HFFc6 (cell line): ENCODE data around the gene PRKCD. TPM values are rescaled to one million over a fixed set of nuclear protein-coding genes. Genes with fewer than 3 reads are reported as not detected.

ENCODE experiments used
- DNase-seq: peaks from one replicate; pipeline ENCODE4 v3.0.0-alpha.2; 2018
- H3K27ac Mint-ChIP-seq: 2 replicates; pipeline ENCODE4 v1.8.0; 2020; ENCODE audit warnings: mild to moderate bottlenecking, mixed read lengths
- H3K27me3 Mint-ChIP-seq: 2 replicates; pipeline ENCODE4 v1.8.0; 2021; ENCODE audit warnings: mild to moderate bottlenecking, moderate library complexity, mixed read lengths; ENCODE audit not compliant: insufficient read depth
- H3K36me3 Mint-ChIP-seq: 2 replicates; pipeline ENCODE4 v1.8.0; 2021; ENCODE audit warnings: low read depth, mixed read lengths
- H3K4me1 Mint-ChIP-seq: 2 replicates; pipeline ENCODE4 v1.8.0; 2020; ENCODE audit warnings: low read depth, mixed read lengths
- H3K4me3 Mint-ChIP-seq: 2 replicates; pipeline ENCODE4 v1.8.0; 2020; ENCODE audit warnings: mild to moderate bottlenecking, moderate library complexity, mixed read lengths
- H3K9me3 Mint-ChIP-seq: 2 replicates; pipeline ENCODE4 v1.8.0; 2020; ENCODE audit warnings: mild to moderate bottlenecking, mixed read lengths
- total RNA-seq, 6 experiments: library from RNA; stranded (reverse); fragmentation: NEBNext Ultra II Directional; extraction: Animal tissue kit (Norgen Biotek cat#: 25700); gene quantifications; 2 replicates in 1 of 6; 3 replicates in 5 of 6; pipeline ENCODE4 v1.2.3, GENCODE V29; 2021
- TF ChIP-seq, protein P1 (sequence below): fragments of 200-600 bp; sonication (generic); IDR thresholded peaks from 2 replicates; pipeline ENCODE4 v1.5.0; 2021; ENCODE audit warnings: antibody characterized with exemption, mild to moderate bottlenecking

Gene PRKCD
- total RNA-seq, 6 experiments from 2014 or later, result 15.5 to 21.9 (median 20.0) TPM

DNA sequence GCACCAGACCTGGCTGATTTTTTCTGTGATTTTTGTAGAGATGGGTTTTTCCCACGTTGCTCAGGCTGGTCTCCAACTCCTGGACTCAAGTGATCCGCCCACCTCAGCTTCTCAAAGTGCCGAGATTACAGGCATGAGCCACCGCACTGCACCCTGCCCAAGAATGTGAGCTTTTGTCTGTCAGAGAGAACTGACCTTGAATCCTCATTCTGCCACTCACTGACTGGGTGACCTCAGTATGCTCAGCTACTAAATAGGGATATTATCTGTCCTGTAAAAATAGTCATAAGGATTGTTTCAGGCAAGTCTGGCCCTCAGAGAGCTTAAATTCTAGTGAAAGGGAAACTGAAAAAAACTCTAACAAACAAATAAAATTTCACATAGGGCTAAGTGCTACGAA, 28.7 kb upstream of the PRKCD start:
- Mint-ChIP-seq H3K9me3 (no peaks in the 10 kb centered on the region), H3K27me3 (peaks cover 2% of the 10 kb centered on the region; the same call in 1 of the 2 replicates), H3K36me3 (no peaks in the 10 kb centered on the region), H3K4me1 (peaks cover 28% of the 10 kb centered on the region), H3K27ac (no peak overlapping the region), H3K4me3 (no peak overlapping the region)
- no peak for DNase-seq
- TF ChIP-seq, protein P1, sequence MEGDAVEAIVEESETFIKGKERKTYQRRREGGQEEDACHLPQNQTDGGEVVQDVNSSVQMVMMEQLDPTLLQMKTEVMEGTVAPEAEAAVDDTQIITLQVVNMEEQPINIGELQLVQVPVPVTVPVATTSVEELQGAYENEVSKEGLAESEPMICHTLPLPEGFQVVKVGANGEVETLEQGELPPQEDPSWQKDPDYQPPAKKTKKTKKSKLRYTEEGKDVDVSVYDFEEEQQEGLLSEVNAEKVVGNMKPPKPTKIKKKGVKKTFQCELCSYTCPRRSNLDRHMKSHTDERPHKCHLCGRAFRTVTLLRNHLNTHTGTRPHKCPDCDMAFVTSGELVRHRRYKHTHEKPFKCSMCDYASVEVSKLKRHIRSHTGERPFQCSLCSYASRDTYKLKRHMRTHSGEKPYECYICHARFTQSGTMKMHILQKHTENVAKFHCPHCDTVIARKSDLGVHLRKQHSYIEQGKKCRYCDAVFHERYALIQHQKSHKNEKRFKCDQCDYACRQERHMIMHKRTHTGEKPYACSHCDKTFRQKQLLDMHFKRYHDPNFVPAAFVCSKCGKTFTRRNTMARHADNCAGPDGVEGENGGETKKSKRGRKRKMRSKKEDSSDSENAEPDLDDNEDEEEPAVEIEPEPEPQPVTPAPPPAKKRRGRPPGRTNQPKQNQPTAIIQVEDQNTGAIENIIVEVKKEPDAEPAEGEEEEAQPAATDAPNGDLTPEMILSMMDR, result no peak

GRCh38 chr3:53134631-53135232, 26.3 kb upstream of the PRKCD start:
- TF ChIP-seq, protein P1, result peak; percentile 90
- Mint-ChIP-seq H3K36me3 (no peaks in the 10 kb centered on the region), H3K9me3 (no peaks in the 10 kb centered on the region), H3K4me3 (no peak overlapping the region), H3K27ac (no peak overlapping the region), H3K4me1 (peaks cover 32% of the 10 kb centered on the region), H3K27me3 (peaks cover 2% of the 10 kb centered on the region)
- peak; percentile 70 for DNase-seq

DNA sequence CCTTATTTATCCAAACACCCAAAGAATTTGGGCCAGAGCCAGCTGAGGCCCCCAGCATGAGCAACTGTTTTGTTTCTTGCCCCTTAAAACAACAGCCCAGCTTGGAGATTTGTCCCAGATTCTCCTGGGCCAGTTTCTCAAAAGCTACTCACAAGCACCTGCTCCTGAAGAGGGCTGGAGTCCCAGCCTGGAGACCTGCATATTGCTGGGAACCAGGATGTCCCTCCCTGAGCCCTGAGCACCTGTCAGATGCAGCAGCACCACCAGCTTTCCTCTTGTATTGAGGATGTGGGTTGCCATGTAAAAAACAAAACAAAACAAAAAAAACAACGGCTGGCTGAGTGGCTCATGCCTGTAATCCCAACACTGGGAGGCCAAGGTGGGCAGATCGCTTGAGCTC, 23.8 kb upstream of the PRKCD start:
- Mint-ChIP-seq H3K4me3 (no peak overlapping the region), H3K27me3 (no peaks in the 10 kb centered on the region; the same call in none of the 2 replicates), H3K27ac (peak overlapping the region; percentile 8; the same call in 1 of the 2 replicates), H3K36me3 (no peaks in the 10 kb centered on the region), H3K9me3 (no peaks in the 10 kb centered on the region), H3K4me1 (peaks cover 29% of the 10 kb centered on the region)
- TF ChIP-seq, protein P1, result no peak
- no peak for DNase-seq

DNA sequence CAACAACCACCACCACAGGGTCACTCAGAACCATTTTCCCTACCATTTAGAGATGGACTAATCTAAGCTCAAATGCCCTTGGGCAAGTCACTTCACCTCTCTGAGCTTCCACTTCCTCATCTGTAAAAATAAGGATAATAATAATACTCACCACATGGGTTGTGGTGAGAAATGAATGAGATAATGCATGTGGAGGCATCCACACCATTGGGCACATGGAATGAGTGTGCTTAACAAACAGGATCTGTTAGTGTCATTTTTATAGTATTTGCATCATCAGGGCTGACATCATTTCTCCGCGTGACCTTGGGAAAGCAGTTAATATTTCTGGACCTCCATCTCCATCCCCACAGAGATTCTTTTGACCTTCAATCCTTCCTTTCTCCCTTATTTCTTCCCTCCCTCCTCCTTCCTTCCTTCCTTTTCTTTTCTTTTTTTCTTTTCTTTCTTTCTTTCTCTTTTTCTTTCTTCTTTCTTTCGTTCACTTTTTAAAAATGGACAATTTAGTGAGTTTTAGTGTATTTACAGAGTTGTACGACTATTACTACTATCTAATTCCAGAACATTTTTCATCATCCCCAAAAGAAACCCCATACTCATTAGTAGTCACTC, 23.1 kb upstream of the PRKCD start:
- Mint-ChIP-seq H3K27me3 (no peaks in the 10 kb centered on the region; the same call in none of the 2 replicates), H3K27ac (peak overlapping the region; percentile 8; the same call in 1 of the 2 replicates), H3K9me3 (no peaks in the 10 kb centered on the region), H3K4me3 (no peak overlapping the region), H3K36me3 (no peaks in the 10 kb centered on the region), H3K4me1 (peaks cover 24% of the 10 kb centered on the region)
- peak; percentile 59 for DNase-seq
- TF ChIP-seq, protein P1, result no peak

- Mint-ChIP-seq H3K4me3 (no peak overlapping the region), H3K36me3 (no peaks in the 10 kb centered on the region), H3K27ac (no peak overlapping the region), H3K4me1 (peaks cover 24% of the 10 kb centered on the region), H3K27me3 (no peaks in the 10 kb centered on the region; the same call in none of the 2 replicates), H3K9me3 (no peaks in the 10 kb centered on the region)
- no peak for DNase-seq
- TF ChIP-seq, protein P1, result no peak
These were observed 20.8 kb upstream of the PRKCD start for GRCh38 chr3:53139906-53140846.
